Mesenchymal stem cell (in vitro differentiated cells and primary cell): ENCODE data around the gene GRM7.

ENCODE experiments used
- DNase-seq: peaks from one replicate; pipeline ENCODE4 v3.0.0-alpha.2; 2013
- H2AFZ ChIP-seq: one replicate; pipeline ENCODE4 v1.6.1; 2013; ENCODE audit warnings: low read depth, mild to moderate bottlenecking, control low read depth, inconsistent platforms, low read length, moderate library complexity
- H2AK5ac ChIP-seq: 2 replicates; pipeline ENCODE4 v1.6.1; 2013; ENCODE audit warnings: low read length, moderate library complexity, mild to moderate bottlenecking, inconsistent platforms; ENCODE audit not compliant: severe bottlenecking
- H2BK120ac ChIP-seq: one replicate; pipeline ENCODE4 v1.6.1; 2013; ENCODE audit warnings: low read depth, mild to moderate bottlenecking, inconsistent platforms, low read length, moderate library complexity
- H2BK12ac ChIP-seq, 2 experiments: one replicate each; pipeline ENCODE4 v1.6.1; 2013; ENCODE audit warnings: inconsistent platforms in 2 of 2, low read length in 2 of 2, mild to moderate bottlenecking in 2 of 2, moderate library complexity in 2 of 2, control low read depth in 1 of 2
- H2BK15ac ChIP-seq: one replicate; pipeline ENCODE4 v1.6.1; 2013; ENCODE audit warnings: mild to moderate bottlenecking, low read depth, inconsistent platforms; ENCODE audit not compliant: poor library complexity, severe bottlenecking
- H2BK5ac ChIP-seq: 2 replicates; pipeline ENCODE4 v1.6.1; 2013; ENCODE audit warnings: low read depth, mild to moderate bottlenecking, low read length, control low read depth, inconsistent platforms; ENCODE audit not compliant: poor library complexity, severe bottlenecking
- H3K14ac ChIP-seq, 2 experiments: one replicate each; pipeline ENCODE4 v1.6.1; 2013; ENCODE audit warnings: inconsistent platforms in 2 of 2, low read length in 2 of 2, control low read depth in 1 of 2, mild to moderate bottlenecking in 1 of 2, moderate library complexity in 1 of 2
- H3K18ac ChIP-seq, 2 experiments: one replicate each; pipeline ENCODE4 v1.6.1; 2013; ENCODE audit warnings: inconsistent platforms in 2 of 2, low read length in 2 of 2, control low read depth in 1 of 2, low read depth in 1 of 2, mild to moderate bottlenecking in 1 of 2
- H3K23ac ChIP-seq, 2 experiments: one replicate each; pipeline ENCODE4 v1.6.1; 2013; ENCODE audit warnings: inconsistent platforms in 2 of 2, low read length in 2 of 2, mild to moderate bottlenecking in 2 of 2, moderate library complexity in 2 of 2, control low read depth in 1 of 2
- H3K27ac ChIP-seq: 2 replicates; pipeline ENCODE4 v1.5.1; 2013; ENCODE audit warnings: mild to moderate bottlenecking, moderate library complexity, low read length, control low read depth, inconsistent platforms; ENCODE audit not compliant: poor library complexity, severe bottlenecking
- H3K27me3 ChIP-seq, 2 experiments: 2 replicates each; pipeline versions ENCODE4 v1.6.1 to v1.7.0; 2013; ENCODE audit warnings: low read length in 2 of 2, mild to moderate bottlenecking in 2 of 2, moderate library complexity in 2 of 2, control low read depth in 1 of 2, inconsistent platforms in 1 of 2; ENCODE audit not compliant: control insufficient read depth in 1 of 2, insufficient read depth in 1 of 2
- H3K36me3 ChIP-seq, 2 experiments: 2 replicates each; pipeline versions ENCODE4 v1.6.1 to v1.7.0; 2013; ENCODE audit warnings: low read length in 2 of 2, control low read depth in 1 of 2, inconsistent platforms in 1 of 2, low read depth in 1 of 2, mild to moderate bottlenecking in 1 of 2; ENCODE audit not compliant: insufficient read depth in 2 of 2, control insufficient read depth in 1 of 2
- H3K4ac ChIP-seq, 2 experiments: one replicate each; pipeline ENCODE4 v1.6.1; 2013; ENCODE audit warnings: inconsistent platforms in 2 of 2, low read length in 2 of 2, mild to moderate bottlenecking in 2 of 2, moderate library complexity in 2 of 2, control low read depth in 1 of 2, low read depth in 1 of 2
- H3K4me1 ChIP-seq: 2 replicates; pipeline ENCODE4 v1.6.1; 2013; ENCODE audit warnings: low read depth, low read length, control low read depth; ENCODE audit not compliant: control insufficient read depth, insufficient read depth
- H3K4me2 ChIP-seq: 2 replicates; pipeline ENCODE4 v1.6.1; 2013; ENCODE audit warnings: low read length, mild to moderate bottlenecking, inconsistent platforms; ENCODE audit not compliant: poor library complexity, severe bottlenecking
- H3K4me3 ChIP-seq, 2 experiments: 2 replicates each; pipeline versions ENCODE4 v1.5.1 to v1.7.0; 2013; ENCODE audit warnings: low read length in 2 of 2, mild to moderate bottlenecking in 2 of 2, control low read depth in 1 of 2, low read depth in 1 of 2; ENCODE audit not compliant: insufficient read depth in 1 of 2
- H3K79me1 ChIP-seq: replicated peaks from 2 replicates; pipeline ENCODE4 v1.6.1; 2013; ENCODE audit warnings: mild to moderate bottlenecking, control low read depth, low read length, inconsistent platforms; ENCODE audit not compliant: poor library complexity, severe bottlenecking
- H3K9ac ChIP-seq: 2 replicates; pipeline ENCODE4 v1.7.0; 2013; ENCODE audit warnings: mild to moderate bottlenecking, low read length, moderate library complexity
- H3K9me3 ChIP-seq: 2 replicates; pipeline ENCODE4 v1.7.0; 2013; ENCODE audit warnings: mild to moderate bottlenecking, low read length; ENCODE audit not compliant: control insufficient read depth
- H4K8ac ChIP-seq: one replicate; pipeline ENCODE4 v1.6.1; 2013; ENCODE audit warnings: inconsistent platforms, mild to moderate bottlenecking, low read length, moderate library complexity
- H4K91ac ChIP-seq: one replicate; pipeline ENCODE4 v1.6.1; 2013; ENCODE audit warnings: mild to moderate bottlenecking, low read length, inconsistent platforms
- WGBS: methylation state at CpG from one replicate; pipeline ENCODE4 v1.1.7; 2013; ENCODE audit warnings: mixed read lengths; 5-methylcytosine and 5-hydroxymethylcytosine counted together

The GRM7 gene

GRCh38 chr3:7428206-7428718, 567.3 kb downstream of the GRM7 start:
- Histone ChIP-seq H3K4ac (no peak overlapping the region), H2BK5ac (no peak overlapping the region), H2BK12ac (no peak overlapping the region), H3K4me2 (no peak overlapping the region), H3K4me1 (no peaks in the 10 kb centered on the region), H3K27ac (no peak overlapping the region), H2BK15ac (no peak overlapping the region), H3K36me3 (no peaks in the 10 kb centered on the region), H3K79me1 (no peaks in the 10 kb centered on the region), H3K18ac (no peak overlapping the region), H3K23ac (no peak overlapping the region), H3K4me3 (no peak overlapping the region), H2BK120ac (no peak overlapping the region), H3K27me3 (no peaks in the 10 kb centered on the region), H3K9ac (no peak overlapping the region), H2AK5ac (no peak overlapping the region), H4K91ac (no peak overlapping the region), H3K9me3 (peaks cover 19% of the 10 kb centered on the region), H4K8ac (no peak overlapping the region), H3K14ac (no peak overlapping the region), H2AFZ (no peak overlapping the region)
- peak; percentile 6 for DNase-seq
- WGBS = 85% methylated on average over 1 of the region's 1 CpG

- H3K27ac ChIP-seq = no peak overlapping the region
- no peak overlapping the region for H3K18ac ChIP-seq
- no peak overlapping the region for H2BK5ac ChIP-seq
- no peak overlapping the region for H2AFZ ChIP-seq
- H3K4me1 ChIP-seq = no peaks in the 10 kb centered on the region
- H2BK120ac ChIP-seq = no peak overlapping the region
- no peak overlapping the region for H3K4me2 ChIP-seq
- no peak overlapping the region for H2AK5ac ChIP-seq
- no peak overlapping the region for H3K9ac ChIP-seq
- DNase-seq = no peak
- H3K27me3 ChIP-seq = no peaks in the 10 kb centered on the region
- no peak overlapping the region for H3K4ac ChIP-seq
- no peak overlapping the region for H3K23ac ChIP-seq
- no peak overlapping the region for H3K14ac ChIP-seq
- no peaks in the 10 kb centered on the region for H3K79me1 ChIP-seq
- H3K36me3 ChIP-seq = no peaks in the 10 kb centered on the region
- H3K4me3 ChIP-seq = no peak overlapping the region
- WGBS = 89% methylated on average over 1 of the region's 2 CpGs
- H3K9me3 ChIP-seq = peaks cover 33% of the 10 kb centered on the region
- no peak overlapping the region for H2BK12ac ChIP-seq
- H4K8ac ChIP-seq = no peak overlapping the region
- H4K91ac ChIP-seq = no peak overlapping the region
- no peak overlapping the region for H2BK15ac ChIP-seq
Measured at GRCh38 chr3:7432610-7433009, 571.7 kb downstream of the GRM7 start.

- Histone ChIP-seq H3K23ac (no peak overlapping the region), H3K27ac (no peak overlapping the region), H3K9me3 (peaks cover 34% of the 10 kb centered on the region), H3K14ac (no peak overlapping the region), H3K4me2 (no peak overlapping the region), H2BK5ac (no peak overlapping the region), H3K18ac (no peak overlapping the region), H2AK5ac (no peak overlapping the region), H3K79me1 (no peaks in the 10 kb centered on the region), H2AFZ (no peak overlapping the region), H3K4me3 (no peak overlapping the region), H2BK120ac (no peak overlapping the region), H3K9ac (no peak overlapping the region), H2BK15ac (no peak overlapping the region), H4K8ac (no peak overlapping the region), H2BK12ac (no peak overlapping the region), H3K4me1 (no peaks in the 10 kb centered on the region), H3K27me3 (peaks cover 0 to 2% of the 10 kb centered on the region in 2 experiments), H3K36me3 (no peaks in the 10 kb centered on the region), H4K91ac (no peak overlapping the region), H3K4ac (no peak overlapping the region)
- 100% methylated on average over 1 of the region's 2 CpGs for WGBS
- no peak for DNase-seq
Measured at GRCh38 chr3:7433073-7433472, 572.2 kb downstream of the GRM7 start.

- no peak for DNase-seq
- no peak overlapping the region for H3K4ac ChIP-seq
- H4K8ac ChIP-seq = no peak overlapping the region
- H3K4me3 ChIP-seq = no peak overlapping the region
- H3K27me3 ChIP-seq = peaks cover 0 to 6% of the 10 kb centered on the region in 2 experiments
- H2AFZ ChIP-seq = no peak overlapping the region
- H3K79me1 ChIP-seq = no peaks in the 10 kb centered on the region
- no peak overlapping the region for H2BK5ac ChIP-seq
- H3K14ac ChIP-seq = no peak overlapping the region
- no peak overlapping the region for H3K9ac ChIP-seq
- no peak overlapping the region for H2BK12ac ChIP-seq
- no peak overlapping the region for H2BK15ac ChIP-seq
- H3K4me1 ChIP-seq = no peaks in the 10 kb centered on the region
- H3K36me3 ChIP-seq = no peaks in the 10 kb centered on the region
- H2BK120ac ChIP-seq = no peak overlapping the region
- H3K23ac ChIP-seq = no peak overlapping the region
- H3K4me2 ChIP-seq = no peak overlapping the region
- WGBS = 93% methylated on average over 1 of the region's 1 CpG
- H2AK5ac ChIP-seq = no peak overlapping the region
- H3K18ac ChIP-seq = no peak overlapping the region
- H3K27ac ChIP-seq = no peak overlapping the region
- H3K9me3 ChIP-seq = peaks cover 33% of the 10 kb centered on the region
- no peak overlapping the region for H4K91ac ChIP-seq
Measured at GRCh38 chr3:7436542-7436941, 575.6 kb downstream of the GRM7 start.
